H1 (cell line): Measurements from ENCODE around the gene SANBR.

Experiments used
- ATF3 ChIP-seq: IDR thresholded peaks from 2 replicates; pipeline ENCODE4 v1.6.1; 2011; ENCODE audit warnings: low read depth, mild to moderate bottlenecking, low read length; ENCODE audit not compliant: insufficient read depth
- CREB1 ChIP-seq: IDR thresholded peaks from 2 replicates; pipeline ENCODE4 v1.6.1; 2012; ENCODE audit warnings: inconsistent platforms
- CTCF ChIP-seq, 3 experiments: IDR thresholded peaks; 1 replicate in 2 of 3; 2 replicates in 1 of 3; pipeline versions ENCODE4 v1.5.1 to v1.6.1; 2011; ENCODE audit warnings: low read length in 3 of 3, mild to moderate bottlenecking in 3 of 3, inconsistent platforms in 2 of 3, low read depth in 1 of 3, moderate library complexity in 1 of 3; ENCODE audit not compliant: insufficient read depth in 1 of 3; ENCODE audit errors: control extremely low read depth in 1 of 3
- EP300 ChIP-seq, 2 experiments: IDR thresholded peaks; 1 replicate in 1 of 2; 2 replicates in 1 of 2; pipeline ENCODE4 v1.6.1; 2011 to 2012; ENCODE audit warnings: low read depth in 2 of 2, low read length in 2 of 2, mild to moderate bottlenecking in 2 of 2, borderline replicate concordance in 1 of 2, inconsistent platforms in 1 of 2, moderate library complexity in 1 of 2
- EZH2 ChIP-seq: fragments of 200-600 bp; sonication (generic); IDR thresholded peaks from 2 replicates; pipeline ENCODE4 v1.7.1; 2012; ENCODE audit warnings: low read depth, mild to moderate bottlenecking, moderate library complexity, low read length, inconsistent platforms; ENCODE audit not compliant: severe bottlenecking
- FOSL1 ChIP-seq: IDR thresholded peaks from 2 replicates; pipeline ENCODE4 v1.6.1; 2011; ENCODE audit warnings: mild to moderate bottlenecking, low read depth, low read length, moderate library complexity; ENCODE audit not compliant: insufficient read depth
- POLR2A ChIP-seq, 2 experiments: IDR thresholded peaks; 1 replicate in 1 of 2; 2 replicates in 1 of 2; pipeline ENCODE4 v1.6.1; 2011; ENCODE audit warnings: low read depth in 2 of 2, low read length in 2 of 2, mild to moderate bottlenecking in 2 of 2; ENCODE audit errors: control extremely low read depth in 1 of 2
- POLR2AphosphoS5 ChIP-seq: IDR thresholded peaks from 2 replicates; pipeline ENCODE4 v1.6.1; 2011; ENCODE audit warnings: low read depth, low read length
- RAD21 ChIP-seq, 2 experiments: IDR thresholded peaks in 1 of 2; conservative IDR thresholded peaks in 1 of 2; 2 replicates each; pipeline ENCODE4 v1.6.1; 2011; ENCODE audit warnings: low read depth in 2 of 2, low read length in 2 of 2, improper control_type of control experiment in 1 of 2, inconsistent platforms in 1 of 2, mild to moderate bottlenecking in 1 of 2, moderate library complexity in 1 of 2
- RFX5 ChIP-seq: IDR thresholded peaks from 2 replicates; pipeline ENCODE4 v1.6.1; 2011; ENCODE audit warnings: low read depth, low read length, improper control_type of control experiment, borderline replicate concordance
- SP1 ChIP-seq: IDR thresholded peaks from 2 replicates; pipeline ENCODE4 v1.6.1; 2011; ENCODE audit warnings: low read depth, low read length
- SP2 ChIP-seq: IDR thresholded peaks from 2 replicates; pipeline ENCODE4 v1.6.1; 2012; ENCODE audit warnings: mild to moderate bottlenecking, low read length, inconsistent platforms
- ZNF274 ChIP-seq: IDR thresholded peaks from 2 replicates; pipeline ENCODE4 v1.7.0; 2012; ENCODE audit warnings: low read length, borderline replicate concordance; ENCODE audit errors: extremely low read depth

- TF ChIP-seq CTCF (IDR thresholded peaks at IDR 0.05; ENCODE audit: control extremely low read depth in 1 of 3, insufficient read depth in 1 of 3, low read depth in 1 of 3, low read length in 3 of 3) (no peak), FOSL1 (no peak), POLR2AphosphoS5 (no peak), POLR2A (IDR thresholded peaks at IDR 0.05; ENCODE audit: control extremely low read depth in 1 of 2, low read depth in 2 of 2, low read length in 2 of 2) (no peak), SP1 (no peak), RFX5 (no peak), EZH2 (no peak), EP300 (IDR thresholded peaks at IDR 0.05; ENCODE audit: borderline replicate concordance in 1 of 2, low read depth in 2 of 2, low read length in 2 of 2) (no peak), ATF3 (no peak), ZNF274 (no peak), SP2 (no peak), CREB1 (no peak), RAD21 (IDR thresholded peaks at IDR 0.05 in 1 of 2, conservative IDR thresholded peaks at IDR 0.05 in 1 of 2; ENCODE audit: low read depth in 2 of 2, low read length in 2 of 2) (no peak)
These were observed 48.5 kb downstream of the SANBR start for GRCh38 chr2:61114147-61114546.
